ENCODE results near the gene AWAT2. TPM values are rescaled to one million over a fixed set of nuclear protein-coding genes. Genes with fewer than 3 reads are reported as not detected.

The AWAT2 gene
- total and polyA plus RNA-seq, 9 donors = 0.08 TPM; not detected in 8

DNA sequence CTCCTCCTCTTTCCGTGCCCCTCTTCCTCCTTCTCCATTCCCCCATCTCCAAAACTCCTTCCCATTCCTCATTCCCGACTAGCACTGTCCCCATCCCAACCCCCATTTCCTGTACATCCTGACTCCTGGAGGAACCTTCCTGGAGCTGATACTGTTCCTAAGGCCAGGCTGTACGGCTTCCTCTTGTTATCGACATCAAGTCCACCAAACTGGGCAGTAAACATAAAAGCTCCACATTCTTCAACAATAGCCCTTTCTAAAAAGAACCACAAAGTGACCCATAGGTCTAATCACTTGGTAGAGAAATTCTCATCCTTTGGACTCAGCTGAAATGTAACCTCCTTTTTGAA, 22.9 kb downstream of the AWAT2 start:
- 53% methylated on average over 4 of the region's 4 CpGs for WGBS (ENCODE audit: insufficient coverage)
- Histone ChIP-seq H3K4me1 (ENCODE audit: control insufficient read depth, insufficient read depth, low read length) (peaks cover 24% of the 10 kb centered on the region), H3K27ac (ENCODE audit: low read length) (no peak overlapping the region)

DNA sequence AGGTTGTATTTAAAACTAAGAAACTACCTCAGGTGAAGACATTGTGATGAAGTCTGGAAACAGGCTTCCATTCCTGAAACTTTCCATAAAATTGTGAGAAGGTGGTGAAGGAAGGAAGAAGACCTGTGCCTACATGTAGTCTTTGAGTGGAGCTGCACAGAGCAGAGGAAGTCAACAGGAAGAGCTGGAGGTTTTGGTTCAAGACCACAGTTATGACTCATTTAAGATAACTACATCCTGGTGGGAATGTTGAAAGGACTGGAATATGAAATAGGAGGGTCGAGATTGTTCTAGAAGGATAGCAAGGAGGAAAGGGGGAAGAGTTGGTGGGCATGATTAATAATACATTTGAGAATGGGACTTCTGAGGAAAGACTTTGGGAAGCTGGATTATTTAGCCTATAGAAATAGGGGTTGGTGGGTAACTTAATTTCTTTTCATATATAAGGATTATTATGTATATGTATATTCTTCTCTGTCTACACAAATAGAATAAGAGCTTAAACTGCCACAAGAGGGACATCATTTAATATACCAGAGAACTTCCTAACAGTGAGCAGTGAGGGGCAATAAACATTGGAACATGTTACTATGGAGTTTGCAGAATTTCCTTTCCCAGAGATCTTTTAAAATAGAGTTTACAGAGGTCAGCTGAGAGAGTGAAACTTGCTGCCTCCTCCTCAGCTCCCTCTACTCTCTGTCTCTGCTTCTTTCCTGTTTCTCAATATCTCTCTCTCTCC, 23.5 kb downstream of the AWAT2 start:
- Histone ChIP-seq H3K9me3 (replicated peaks; ENCODE audit: control insufficient read depth, low read depth, low read length) (no peaks in the 10 kb centered on the region), H3K4me3 (ENCODE audit: low read length) (no peak overlapping the region), H3K27me3 (ENCODE audit: control insufficient read depth, insufficient read depth, low read length) (peaks cover 11% of the 10 kb centered on the region), H3K36me3 (ENCODE audit: control insufficient read depth, insufficient read depth, low read length) (no peaks in the 10 kb centered on the region), H3K4me1 (ENCODE audit: control insufficient read depth, insufficient read depth, low read length) (peaks cover 20% of the 10 kb centered on the region), H3K27ac (ENCODE audit: low read length) (no peak overlapping the region)
- WGBS (ENCODE audit: insufficient coverage) = no CpG with 5 or more reads among the region's 1 CpG
- DNase-seq = no peak

More for the DNA sequence above, 22.9 kb downstream of the AWAT2 start:
- no peaks in the 10 kb centered on the region for H3K9me3 ChIP-seq (replicated peaks; ENCODE audit: control insufficient read depth, low read depth, low read length)
- H3K36me3 ChIP-seq (ENCODE audit: control insufficient read depth, insufficient read depth, low read length) = no peaks in the 10 kb centered on the region
- DNase-seq = no peak
- H3K4me3 ChIP-seq (ENCODE audit: low read length) = no peak overlapping the region
- peaks cover 14% of the 10 kb centered on the region for H3K27me3 ChIP-seq (ENCODE audit: control insufficient read depth, insufficient read depth, low read length)

DNA sequence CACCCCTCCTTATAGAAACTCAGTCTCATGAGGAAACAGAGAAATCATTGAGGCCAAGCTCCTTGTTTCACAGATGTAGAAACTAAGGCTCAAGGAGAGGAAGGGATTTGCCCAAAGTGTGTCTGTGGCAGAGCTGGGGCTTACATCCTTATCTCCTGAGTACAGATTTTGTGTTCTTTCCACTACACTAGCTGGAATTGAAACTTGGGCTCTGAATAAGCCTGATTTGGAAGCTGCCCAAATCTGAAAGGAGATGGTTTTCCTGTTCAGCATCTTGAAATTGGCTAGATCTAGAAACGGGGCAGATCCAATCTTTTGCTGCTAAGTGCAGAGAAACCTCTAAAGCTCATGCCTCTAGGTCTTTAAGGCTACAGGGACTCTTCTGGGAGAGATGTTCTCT, 24.3 kb downstream of the AWAT2 start:
- no peak overlapping the region for H3K4me3 ChIP-seq (ENCODE audit: low read length)
- WGBS (ENCODE audit: insufficient coverage) = 13% methylated on average over 1 of the region's 1 CpG
- H3K36me3 ChIP-seq (ENCODE audit: control insufficient read depth, insufficient read depth, low read length) = no peaks in the 10 kb centered on the region
- DNase-seq = peak; percentile 73
- peak overlapping the region; percentile 13 for H3K27ac ChIP-seq (ENCODE audit: low read length)
- H3K4me1 ChIP-seq (ENCODE audit: control insufficient read depth, insufficient read depth, low read length) = peaks cover 19% of the 10 kb centered on the region
- peaks cover 9% of the 10 kb centered on the region for H3K27me3 ChIP-seq (ENCODE audit: control insufficient read depth, insufficient read depth, low read length)
- H3K9me3 ChIP-seq (replicated peaks; ENCODE audit: control insufficient read depth, low read depth, low read length) = no peaks in the 10 kb centered on the region

DNA sequence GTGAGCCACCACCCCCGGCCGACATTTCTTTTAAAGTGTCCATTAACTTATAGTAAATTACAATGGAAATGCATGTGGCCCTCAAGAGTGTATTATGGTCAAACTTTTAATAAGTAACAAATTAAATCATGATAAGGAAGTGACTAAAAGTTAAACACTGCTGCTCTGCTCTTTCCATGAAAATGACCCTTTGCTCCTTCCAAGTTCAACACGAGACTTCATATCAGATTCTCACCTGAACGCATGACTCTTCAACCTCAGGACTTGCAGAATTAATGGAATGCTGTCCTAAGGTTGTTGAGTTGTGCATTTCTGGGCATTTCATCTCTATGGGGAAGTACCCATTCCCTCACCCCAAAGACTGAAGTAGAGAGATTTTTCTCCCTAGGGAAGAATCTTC, 27.1 kb downstream of the AWAT2 start:
- WGBS (ENCODE audit: insufficient coverage) = no CpG with 5 or more reads among the region's 4 CpGs
- no peaks in the 10 kb centered on the region for H3K36me3 ChIP-seq (ENCODE audit: control insufficient read depth, insufficient read depth, low read length)
- H3K27me3 ChIP-seq (ENCODE audit: control insufficient read depth, insufficient read depth, low read length) = peaks cover 4% of the 10 kb centered on the region
- no peak overlapping the region for H3K4me3 ChIP-seq (ENCODE audit: low read length)
- H3K4me1 ChIP-seq (ENCODE audit: control insufficient read depth, insufficient read depth, low read length) = peaks cover 9% of the 10 kb centered on the region
- H3K27ac ChIP-seq (ENCODE audit: low read length) = no peak overlapping the region
- no peak for DNase-seq
- H3K9me3 ChIP-seq (replicated peaks; ENCODE audit: control insufficient read depth, low read depth, low read length) = peaks cover 4% of the 10 kb centered on the region

DNA sequence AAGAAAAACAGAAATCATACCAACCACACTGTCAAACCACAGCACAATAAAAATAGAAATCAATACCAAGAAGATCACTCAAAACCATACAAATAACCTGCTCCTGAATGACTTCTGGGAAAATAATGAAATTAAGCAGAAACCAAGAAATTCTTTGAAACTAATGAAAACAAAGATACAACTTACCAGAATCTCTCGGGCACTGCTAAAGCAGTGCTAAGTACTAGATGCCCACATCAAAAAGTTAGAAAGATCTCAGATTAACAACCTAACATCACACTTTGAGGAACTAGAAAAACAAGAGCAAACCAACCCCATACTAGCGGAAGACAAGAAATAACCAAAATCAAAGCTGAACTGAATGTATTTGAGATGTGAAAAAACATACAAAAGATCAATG, 33.2 kb downstream of the AWAT2 start:
- Histone ChIP-seq H3K4me3 (ENCODE audit: low read length) (no peak overlapping the region), H3K9me3 (replicated peaks; ENCODE audit: control insufficient read depth, low read depth, low read length) (peaks cover 4% of the 10 kb centered on the region), H3K27ac (ENCODE audit: low read length) (no peak overlapping the region), H3K27me3 (ENCODE audit: control insufficient read depth, insufficient read depth, low read length) (peaks cover 4% of the 10 kb centered on the region), H3K4me1 (ENCODE audit: control insufficient read depth, insufficient read depth, low read length) (peaks cover 16% of the 10 kb centered on the region), H3K36me3 (ENCODE audit: control insufficient read depth, insufficient read depth, low read length) (no peaks in the 10 kb centered on the region)
- no peak for DNase-seq
- WGBS (ENCODE audit: insufficient coverage) = no CpG with 5 or more reads among the region's 2 CpGs

DNA sequence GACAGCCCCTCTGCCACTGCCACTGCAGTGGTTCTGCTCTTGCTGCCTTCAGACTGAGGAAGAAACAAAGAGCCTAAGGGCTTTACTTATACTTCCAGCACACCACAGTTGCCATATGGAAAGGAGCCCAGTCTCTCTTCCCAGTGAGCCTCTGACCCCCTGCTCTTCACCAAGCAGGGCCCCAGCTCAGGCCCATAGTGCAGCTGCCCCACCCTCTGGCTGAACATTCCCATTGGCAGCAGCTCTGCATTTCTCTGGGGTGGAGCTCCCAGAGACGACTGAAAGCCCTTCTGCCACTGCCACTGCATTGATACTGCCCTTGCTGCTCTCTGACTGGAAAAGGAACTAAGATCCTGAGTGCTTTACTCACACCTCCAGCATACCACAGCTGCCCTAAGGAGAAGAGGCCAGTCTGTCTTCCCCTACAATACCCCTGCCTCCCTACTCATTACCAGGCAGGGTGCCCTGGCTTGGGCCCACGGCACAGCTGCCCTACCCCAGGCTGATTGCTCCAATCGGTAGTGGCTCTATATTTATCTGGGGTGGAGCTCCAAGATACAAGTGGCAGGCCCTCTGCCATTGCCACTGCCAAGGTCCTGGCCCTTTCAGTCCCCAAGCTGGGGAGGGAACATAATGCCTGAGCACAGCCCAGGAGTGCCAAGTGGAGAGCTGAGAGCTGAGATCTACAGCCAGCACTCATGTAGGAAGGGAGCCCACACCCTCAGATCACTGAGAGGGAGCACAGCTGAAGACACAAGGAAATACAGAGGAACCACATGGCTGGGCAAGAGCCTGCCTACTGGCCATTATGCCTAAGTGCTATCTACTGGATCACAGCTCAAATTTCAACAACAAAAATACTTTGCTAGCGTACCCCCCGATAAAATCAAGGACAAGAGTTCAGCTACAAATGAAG, 36.0 kb downstream of the AWAT2 start:
- WGBS (ENCODE audit: insufficient coverage) = 50% methylated on average over 3 of the region's 5 CpGs
- Histone ChIP-seq H3K4me1 (ENCODE audit: control insufficient read depth, insufficient read depth, low read length) (peaks cover 16% of the 10 kb centered on the region), H3K36me3 (ENCODE audit: control insufficient read depth, insufficient read depth, low read length) (no peaks in the 10 kb centered on the region), H3K9me3 (replicated peaks; ENCODE audit: control insufficient read depth, low read depth, low read length) (peaks cover 4% of the 10 kb centered on the region), H3K27me3 (ENCODE audit: control insufficient read depth, insufficient read depth, low read length) (peaks cover 4% of the 10 kb centered on the region), H3K27ac (ENCODE audit: low read length) (peak overlapping the region; percentile 65), H3K4me3 (ENCODE audit: low read length) (no peak overlapping the region)
- peak; percentile 71 for DNase-seq

DNA sequence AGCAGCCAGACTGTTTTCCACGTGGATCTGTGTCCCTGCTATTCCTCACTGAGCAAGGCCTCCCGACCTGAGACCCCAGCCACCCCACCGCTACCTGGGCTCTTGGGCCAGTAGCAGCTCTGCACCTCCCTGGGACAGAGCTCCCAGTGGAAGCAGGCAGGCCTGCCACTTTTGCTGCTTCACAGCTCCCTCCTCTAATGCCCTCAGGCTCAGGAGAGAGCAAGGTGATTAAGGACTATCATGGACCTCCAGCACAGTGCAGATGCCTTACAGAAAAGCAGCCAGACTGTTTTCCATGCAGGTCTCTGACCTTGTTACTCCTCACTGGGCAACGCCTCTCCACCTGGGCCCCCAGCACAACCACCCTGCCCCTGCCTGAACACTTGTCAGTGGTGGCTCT, 37.0 kb downstream of the AWAT2 start:
- Histone ChIP-seq H3K36me3 (ENCODE audit: control insufficient read depth, insufficient read depth, low read length) (no peaks in the 10 kb centered on the region), H3K4me3 (ENCODE audit: low read length) (no peak overlapping the region), H3K27ac (ENCODE audit: low read length) (no peak overlapping the region), H3K4me1 (ENCODE audit: control insufficient read depth, insufficient read depth, low read length) (peaks cover 16% of the 10 kb centered on the region), H3K27me3 (ENCODE audit: control insufficient read depth, insufficient read depth, low read length) (peaks cover 4% of the 10 kb centered on the region), H3K9me3 (replicated peaks; ENCODE audit: control insufficient read depth, low read depth, low read length) (no peaks in the 10 kb centered on the region)
- DNase-seq = no peak
- WGBS (ENCODE audit: insufficient coverage) = 56% methylated on average over 4 of the region's 4 CpGs

DNA sequence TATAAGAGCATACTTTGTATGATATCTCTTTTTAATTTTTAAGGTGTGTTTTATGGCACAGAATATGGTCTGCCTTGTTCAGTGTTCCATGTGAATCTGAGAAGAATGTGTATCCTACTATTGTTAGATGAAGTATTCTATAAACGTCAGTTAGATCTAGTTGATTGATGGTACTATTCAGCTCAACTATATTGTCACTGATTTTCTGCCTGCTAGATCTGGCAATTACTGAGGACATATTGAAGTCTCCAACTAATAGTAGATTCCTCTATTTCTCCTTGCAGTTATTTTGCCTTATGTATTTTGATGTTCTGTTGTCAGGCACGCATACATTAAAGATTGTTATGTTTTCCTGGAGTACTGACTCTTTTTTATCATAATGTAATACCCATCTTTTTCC, 39.8 kb downstream of the AWAT2 start:
- Histone ChIP-seq H3K27me3 (ENCODE audit: control insufficient read depth, insufficient read depth, low read length) (peaks cover 4% of the 10 kb centered on the region), H3K4me1 (ENCODE audit: control insufficient read depth, insufficient read depth, low read length) (peaks cover 16% of the 10 kb centered on the region), H3K36me3 (ENCODE audit: control insufficient read depth, insufficient read depth, low read length) (no peaks in the 10 kb centered on the region), H3K27ac (ENCODE audit: low read length) (no peak overlapping the region), H3K4me3 (ENCODE audit: low read length) (no peak overlapping the region), H3K9me3 (replicated peaks; ENCODE audit: control insufficient read depth, low read depth, low read length) (no peaks in the 10 kb centered on the region)
- no peak for DNase-seq
- no CpG with 5 or more reads among the region's 2 CpGs for WGBS (ENCODE audit: insufficient coverage)

DNA sequence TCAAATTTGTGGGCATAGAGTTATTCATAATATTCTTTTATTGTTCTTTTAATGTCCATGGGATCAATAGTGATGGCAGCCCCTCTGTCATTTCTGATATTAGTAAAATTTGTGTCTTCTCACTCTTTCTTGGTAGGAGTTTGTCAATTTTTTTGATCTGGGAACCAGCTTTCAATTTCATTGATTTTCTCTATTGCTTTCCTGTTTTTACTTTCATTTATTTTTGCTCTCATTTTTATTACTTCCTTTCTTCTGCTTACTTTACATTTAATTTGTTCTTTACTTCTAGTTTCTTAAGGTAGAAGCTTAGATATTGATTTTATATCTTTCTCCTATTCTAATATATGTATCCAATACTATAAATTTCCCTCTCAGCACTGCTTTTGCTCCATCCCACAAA, 40.7 kb downstream of the AWAT2 start:
- peaks cover 4% of the 10 kb centered on the region for H3K27me3 ChIP-seq (ENCODE audit: control insufficient read depth, insufficient read depth, low read length)
- H3K27ac ChIP-seq (ENCODE audit: low read length) = no peak overlapping the region
- H3K4me3 ChIP-seq (ENCODE audit: low read length) = no peak overlapping the region
- no peak for DNase-seq
- no peaks in the 10 kb centered on the region for H3K36me3 ChIP-seq (ENCODE audit: control insufficient read depth, insufficient read depth, low read length)
- no peaks in the 10 kb centered on the region for H3K9me3 ChIP-seq (replicated peaks; ENCODE audit: control insufficient read depth, low read depth, low read length)
- H3K4me1 ChIP-seq (ENCODE audit: control insufficient read depth, insufficient read depth, low read length) = peaks cover 15% of the 10 kb centered on the region

DNA sequence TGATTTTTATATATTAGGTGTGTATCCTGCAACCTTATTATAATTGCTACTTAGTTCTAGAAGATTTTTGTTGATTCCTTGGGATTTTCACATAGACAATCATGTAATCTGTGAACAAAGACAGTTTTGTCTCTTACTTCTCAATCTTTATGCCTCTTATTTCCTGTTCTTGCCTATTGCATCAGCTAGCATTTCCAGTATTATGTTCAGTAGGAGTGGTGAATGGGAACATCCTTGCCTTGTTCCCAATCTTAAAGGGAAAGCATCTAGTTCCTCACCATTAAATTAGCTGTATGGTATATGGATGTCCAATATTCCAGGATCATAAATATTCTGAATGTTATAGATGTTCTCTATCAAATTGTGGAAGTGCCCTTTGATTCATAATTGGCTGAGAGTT, 41.8 kb downstream of the AWAT2 start:
- Histone ChIP-seq H3K4me1 (ENCODE audit: control insufficient read depth, insufficient read depth, low read length) (peaks cover 4% of the 10 kb centered on the region), H3K9me3 (replicated peaks; ENCODE audit: control insufficient read depth, low read depth, low read length) (no peaks in the 10 kb centered on the region), H3K36me3 (ENCODE audit: control insufficient read depth, insufficient read depth, low read length) (no peaks in the 10 kb centered on the region), H3K27ac (ENCODE audit: low read length) (no peak overlapping the region), H3K4me3 (ENCODE audit: low read length) (no peak overlapping the region), H3K27me3 (ENCODE audit: control insufficient read depth, insufficient read depth, low read length) (peaks cover 4% of the 10 kb centered on the region)
- no peak for DNase-seq
